ENCODE data around the gene FAM114A1. TPM values are rescaled to one million over a fixed set of nuclear protein-coding genes. Genes with fewer than 3 reads are reported as not detected.

The FAM114A1 gene
- polyA plus RNA-seq, 3 donors, result 3.2 to 12.0 (median 4.1) TPM

GRCh38 chr4:38876636-38877035 is 9.0 kb downstream of the FAM114A1 start:
- Histone ChIP-seq H3K4me1 (ENCODE audit: control insufficient read depth in 1 of 2, insufficient read depth in 2 of 2, low read length in 2 of 2) (no peaks in the 10 kb centered on the region), H3K9ac (ENCODE audit: insufficient read depth, low read length, poor library complexity, severe bottlenecking) (no peak overlapping the region), H3K27ac (ENCODE audit: low read depth in 1 of 2, low read length in 2 of 2) (no peak overlapping the region), H3K36me3 (replicated peaks in 1 of 2; ENCODE audit: control insufficient read depth in 1 of 2, insufficient read depth in 2 of 2, low read length in 2 of 2) (peaks cover 11 to 32% of the 10 kb centered on the region in 2 donors), H4K20me1 (ENCODE audit: insufficient read depth, low read length) (no peaks in the 10 kb centered on the region), H2AFZ (ENCODE audit: insufficient read depth, low read depth, low read length, poor library complexity, severe bottlenecking) (no peak overlapping the region), H3K4me2 (replicated peaks; ENCODE audit: extremely low read depth, low read length, poor library complexity, severe bottlenecking) (no peak overlapping the region), H3K4me3 (replicated peaks in 1 of 3; ENCODE audit: low read depth in 2 of 3, low read length in 3 of 3) (no peak overlapping the region), H3K79me2 (ENCODE audit: insufficient read depth, low read length) (peaks cover 11% of the 10 kb centered on the region), H3K27me3 (ENCODE audit: control insufficient read depth in 2 of 2, insufficient read depth in 2 of 2, low read length in 2 of 2) (no peaks in the 10 kb centered on the region), H3K9me3 (replicated peaks in 1 of 2; ENCODE audit: control insufficient read depth in 1 of 2, insufficient read depth in 1 of 2, low read length in 2 of 2) (no peaks in the 10 kb centered on the region)
- intact Hi-C loops (cut with micrococcal nuclease), result loop anchor here in 1 of 2 donors (10.0 kb wide), 1 partner anchor 178 kb away; no protein-coding TSS in a partner anchor
- no peak for TF ChIP-seq CTCF (IDR thresholded peaks at IDR 0.05)
- Mint-ChIP-seq H3K36me3 (peaks cover 40 to 44% of the 10 kb centered on the region in 2 donors), H3K4me1 (peaks cover 15% of the 10 kb centered on the region), H3K4me3 (no peak overlapping the region), H3K27me3 (ENCODE audit: low read depth in 3 of 3) (no peaks in the 10 kb centered on the region), H3K9me3 (peaks cover 0 to 5% (median 2%) of the 10 kb centered on the region in 7 donors), H3K27ac (peak overlapping the region in 1 of 7 donors; percentile 28)
- no peak for DNase-seq
- 100% methylated on average over 1 of the region's 2 CpGs for WGBS (ENCODE audit: insufficient coverage)

GRCh38 chr4:38884254-38884653 is 16.6 kb downstream of the FAM114A1 start:
- DNase-seq, result no peak
- Histone ChIP-seq H3K9ac (ENCODE audit: insufficient read depth, low read length, poor library complexity, severe bottlenecking) (no peak overlapping the region), H3K27ac (ENCODE audit: low read depth in 1 of 2, low read length in 2 of 2) (no peak overlapping the region), H3K9me3 (replicated peaks in 1 of 2; ENCODE audit: control insufficient read depth in 1 of 2, insufficient read depth in 1 of 2, low read length in 2 of 2) (no peaks in the 10 kb centered on the region), H3K4me2 (replicated peaks; ENCODE audit: extremely low read depth, low read length, poor library complexity, severe bottlenecking) (no peak overlapping the region), H4K20me1 (ENCODE audit: insufficient read depth, low read length) (no peaks in the 10 kb centered on the region), H2AFZ (ENCODE audit: insufficient read depth, low read depth, low read length, poor library complexity, severe bottlenecking) (no peak overlapping the region), H3K79me2 (ENCODE audit: insufficient read depth, low read length) (no peaks in the 10 kb centered on the region), H3K4me3 (replicated peaks in 1 of 3; ENCODE audit: low read depth in 2 of 3, low read length in 3 of 3) (no peak overlapping the region), H3K27me3 (ENCODE audit: control insufficient read depth in 2 of 2, insufficient read depth in 2 of 2, low read length in 2 of 2) (no peaks in the 10 kb centered on the region), H3K4me1 (ENCODE audit: control insufficient read depth in 1 of 2, insufficient read depth in 2 of 2, low read length in 2 of 2) (no peaks in the 10 kb centered on the region), H3K36me3 (replicated peaks in 1 of 2; ENCODE audit: control insufficient read depth in 1 of 2, insufficient read depth in 2 of 2, low read length in 2 of 2) (peaks cover under 1 to 17% of the 10 kb centered on the region in 2 donors)
- intact Hi-C loops (cut with micrococcal nuclease), result no loop called here
- no peak overlapping the region for H3K4me3 Mint-ChIP-seq
- no peaks in the 10 kb centered on the region for H3K27me3 Mint-ChIP-seq (ENCODE audit: low read depth in 3 of 3)
- H3K27ac Mint-ChIP-seq, result no peak overlapping the region
- H3K4me1 Mint-ChIP-seq, result peaks cover 4% of the 10 kb centered on the region
- no peaks in the 10 kb centered on the region for H3K9me3 Mint-ChIP-seq
- H3K36me3 Mint-ChIP-seq, result peaks cover 25 to 49% of the 10 kb centered on the region in 2 donors
- no peak for TF ChIP-seq CTCF (IDR thresholded peaks at IDR 0.05)
- no CpG with 5 or more reads among the region's 4 CpGs for WGBS (ENCODE audit: insufficient coverage)
